ENCODE measurements around the gene MYO1B.
A peak's percentile ranks its signal among the peaks of the same experiment; 100 is the strongest.

MYO1B gene

GRCh38 chr2:191245046-191245868 is at the start of gene MYO1B:
Gene MYO1B (plus strand): TSS chr2:191245404. CDS start chr2:191276896, 31,492 bp downstream.
- peak; percentile 63 for DNase-seq

GRCh38 chr2:191197096-191197495 is 48.1 kb upstream of the MYO1B start:
- no peak for DNase-seq

DNA sequence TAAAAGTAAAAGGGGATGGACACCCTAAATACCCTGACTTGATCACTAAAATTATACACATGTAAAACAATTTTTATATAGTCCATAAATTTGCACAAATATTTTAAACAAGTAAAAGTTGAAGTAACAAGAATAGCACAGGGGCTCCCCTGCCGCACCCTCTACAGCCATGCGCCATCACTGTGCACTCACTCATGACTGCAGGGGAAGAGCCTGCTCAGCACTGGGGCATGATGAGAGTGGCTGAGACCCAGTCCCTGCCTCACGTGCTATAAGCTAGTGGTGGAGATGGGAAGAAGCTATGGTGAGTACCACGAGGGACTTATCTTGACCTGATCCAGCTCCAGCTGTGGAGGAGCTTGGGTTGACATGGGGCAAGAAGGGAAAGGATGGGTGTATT is 46.9 kb upstream of the MYO1B start:
- DNase-seq = no peak

DNA sequence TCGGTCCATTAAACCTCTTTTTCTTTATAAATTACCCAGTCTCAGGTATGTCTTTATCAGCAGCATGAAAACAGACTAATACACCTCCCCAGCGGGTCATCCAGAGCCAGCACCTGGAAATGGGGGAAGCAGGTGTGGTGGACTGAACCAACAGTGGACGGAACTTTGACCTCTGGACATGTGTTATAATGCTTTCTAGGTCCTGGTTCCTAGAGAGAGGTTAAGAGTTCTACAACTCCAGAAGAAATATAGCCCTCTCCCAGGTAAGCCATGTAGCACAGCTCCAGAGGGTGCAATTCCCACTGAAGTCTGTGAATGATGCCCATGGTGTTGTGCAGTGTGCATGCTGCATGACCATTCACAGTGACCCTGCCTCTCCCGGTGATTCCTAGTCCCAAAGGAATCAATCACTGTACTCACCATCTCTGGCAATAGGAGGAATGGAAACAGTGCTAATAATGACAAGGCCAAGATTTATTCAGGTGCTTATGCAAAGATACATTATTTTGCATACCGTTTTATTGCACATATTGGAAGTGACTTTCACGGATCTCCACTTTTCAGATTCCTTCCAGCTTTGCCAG is 45.2 kb upstream of the MYO1B start:
- DNase-seq = no peak

DNA sequence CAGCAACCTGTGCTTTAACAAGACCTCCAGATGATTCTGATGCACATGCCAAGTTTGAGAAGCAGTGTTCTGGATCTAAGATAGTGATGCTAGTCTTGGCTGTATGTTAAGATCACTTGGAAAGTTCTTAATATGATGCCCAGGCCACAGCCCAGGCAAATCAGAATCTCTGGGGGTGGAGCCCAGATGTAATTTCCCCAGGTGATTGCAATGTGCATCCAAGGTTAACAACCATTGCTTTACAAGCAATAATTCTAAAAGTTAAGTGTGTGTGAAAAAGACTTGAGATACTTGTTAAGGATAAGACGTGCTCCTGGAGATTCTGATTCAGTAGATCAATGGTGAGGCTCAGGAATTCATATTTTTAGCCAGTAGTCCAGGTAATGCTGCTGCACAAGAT is 44.3 kb upstream of the MYO1B start:
- DNase-seq = no peak

DNA sequence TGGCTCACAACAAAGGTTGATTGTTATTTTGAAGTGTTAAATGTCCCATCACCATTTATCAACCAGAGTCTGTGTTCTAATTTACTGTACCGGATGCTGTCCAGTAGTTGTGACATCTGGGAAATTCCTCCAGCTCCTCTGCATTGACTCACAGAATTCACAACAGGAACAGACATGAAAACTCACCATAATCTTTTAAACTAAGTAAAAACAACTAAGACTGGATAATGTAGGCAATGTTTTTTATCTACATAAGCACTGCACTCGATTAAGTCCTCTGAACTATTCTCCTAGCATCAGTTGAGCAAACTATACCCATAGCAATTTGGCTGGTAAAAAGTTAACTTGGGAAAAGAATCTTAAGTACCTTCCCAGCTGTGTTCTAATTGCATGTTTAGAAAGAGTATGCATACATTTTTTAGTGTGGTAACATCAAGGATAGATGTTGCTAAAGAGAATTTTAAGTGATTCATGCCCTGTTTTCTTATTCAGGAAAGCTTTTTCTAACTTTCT is 42.9 kb upstream of the MYO1B start:
- no peak for DNase-seq

- no peak for DNase-seq
These were observed 42.3 kb upstream of the MYO1B start for GRCh38 chr2:191202881-191203397.

DNA sequence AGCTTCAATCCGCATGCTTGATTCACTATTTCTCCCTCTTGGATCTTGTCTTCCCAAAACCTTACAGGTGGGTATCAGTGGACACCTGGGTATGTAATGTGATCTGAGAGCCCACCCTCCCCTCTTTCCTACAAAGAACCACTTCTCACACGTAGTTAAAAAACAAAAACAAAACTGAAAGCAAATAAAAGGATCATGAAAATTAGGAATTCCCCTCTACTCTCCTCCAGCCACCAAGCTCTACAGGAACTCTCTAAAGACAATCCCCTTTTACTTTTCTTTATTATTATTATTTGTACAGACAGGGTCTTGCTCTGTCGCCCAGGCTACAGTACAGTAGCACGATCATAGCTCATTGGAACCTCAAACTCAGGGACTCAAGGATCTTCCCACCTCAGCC is 40.8 kb upstream of the MYO1B start:
- no peak for DNase-seq

DNA sequence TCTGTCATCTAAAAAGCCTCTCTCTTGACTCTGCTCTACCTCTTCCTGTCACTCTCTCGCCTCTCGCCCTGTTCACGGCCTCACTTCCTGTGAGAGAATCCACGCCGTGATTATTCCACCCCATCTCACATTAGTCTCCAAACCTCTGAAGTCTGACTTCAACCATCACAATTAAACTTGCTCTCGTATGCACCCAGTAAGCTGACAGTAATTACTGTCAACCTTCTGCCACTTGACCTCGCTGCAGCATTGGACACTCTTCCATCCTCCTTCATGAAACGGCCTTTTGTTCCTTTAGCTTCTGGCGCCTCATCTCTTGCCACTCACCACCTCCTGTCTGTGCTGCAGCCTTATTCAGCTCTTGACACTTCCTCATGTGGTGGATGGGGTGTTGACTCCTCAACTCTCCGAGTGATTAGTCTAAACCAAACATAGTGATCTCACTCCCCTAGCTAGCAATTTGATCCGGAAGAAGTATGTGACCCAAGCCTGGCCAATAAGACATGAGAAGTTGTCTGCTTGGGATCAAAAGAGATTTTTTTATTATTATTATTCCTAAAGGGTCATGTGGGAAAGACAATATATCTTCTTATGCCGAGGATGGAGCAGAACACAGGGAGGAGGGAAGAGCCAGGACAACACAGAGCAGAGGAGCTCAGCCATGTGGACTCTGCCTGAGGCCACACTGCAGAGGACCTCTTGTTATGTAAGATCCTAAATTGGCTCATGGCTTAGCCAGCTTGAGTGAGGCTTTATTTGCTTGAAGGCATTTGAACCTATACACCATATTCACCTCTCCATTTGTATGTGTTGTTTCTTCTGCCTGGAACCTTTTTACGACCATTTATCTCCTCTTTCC is 38.4 kb upstream of the MYO1B start:
- no peak for DNase-seq

DNA sequence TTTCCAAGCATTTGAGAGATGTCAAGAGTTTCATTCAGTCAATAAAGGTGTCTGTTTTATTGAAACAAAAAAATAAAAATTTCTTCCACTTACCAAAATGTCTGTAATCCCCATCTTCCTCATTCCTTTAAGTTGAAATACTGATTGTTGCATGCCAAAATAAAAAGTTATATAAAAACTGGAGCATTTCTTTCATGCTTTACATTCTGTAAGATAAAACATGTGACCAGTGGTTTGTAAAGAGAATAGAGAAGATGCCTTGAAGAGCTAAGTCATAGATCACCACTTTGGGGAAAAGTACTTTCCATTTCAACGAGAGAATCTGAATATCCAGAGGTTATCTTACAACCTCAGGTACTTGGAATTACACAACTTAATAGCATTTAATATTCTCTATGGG is 35.9 kb upstream of the MYO1B start:
- DNase-seq = no peak

- no peak for DNase-seq
These were observed 33.1 kb upstream of the MYO1B start for GRCh38 chr2:191212119-191212518.

GRCh38 chr2:191213333-191213732 is 31.9 kb upstream of the MYO1B start:
- no peak for DNase-seq

GRCh38 chr2:191215230-191215629 is 30.0 kb upstream of the MYO1B start:
- no peak for DNase-seq

DNA sequence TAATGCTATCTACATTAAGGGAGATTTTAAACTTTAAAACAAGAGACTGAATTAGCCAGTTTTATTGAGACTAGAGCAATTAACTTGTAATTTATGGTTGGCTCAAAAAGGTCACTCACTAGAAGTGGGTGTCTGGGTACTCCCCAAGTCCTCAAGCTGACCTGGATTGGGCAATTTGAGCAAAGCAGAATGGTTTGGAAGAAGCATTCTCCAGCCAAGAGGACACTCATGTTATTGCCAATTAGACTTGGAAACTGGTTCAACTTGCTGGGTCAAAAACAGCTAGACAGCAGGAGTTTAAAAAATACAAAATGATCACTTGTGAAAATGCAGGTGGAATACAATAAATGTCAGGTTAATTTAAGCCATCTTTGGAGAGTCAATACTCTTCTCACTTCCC is 29.5 kb upstream of the MYO1B start:
- DNase-seq = no peak

DNA sequence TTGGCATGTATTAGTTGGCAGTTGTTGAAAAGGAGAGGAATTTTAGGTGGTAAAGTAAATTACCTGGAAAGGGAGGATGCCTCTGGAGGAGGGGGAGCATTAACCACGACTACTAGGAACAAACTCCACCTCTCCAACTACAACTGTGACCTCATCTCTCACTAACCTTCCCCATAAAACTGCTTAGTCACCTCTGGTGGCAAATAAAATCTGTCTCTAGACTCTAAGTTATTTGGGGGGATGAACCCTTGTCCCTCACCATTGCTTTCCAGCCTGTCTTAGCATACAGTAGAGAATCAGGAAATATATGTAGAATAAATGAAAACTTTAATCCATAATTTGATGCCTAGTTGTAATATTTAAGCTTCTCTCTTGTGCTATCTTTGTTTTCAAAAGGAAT is 27.6 kb upstream of the MYO1B start:
- no peak for DNase-seq

DNA sequence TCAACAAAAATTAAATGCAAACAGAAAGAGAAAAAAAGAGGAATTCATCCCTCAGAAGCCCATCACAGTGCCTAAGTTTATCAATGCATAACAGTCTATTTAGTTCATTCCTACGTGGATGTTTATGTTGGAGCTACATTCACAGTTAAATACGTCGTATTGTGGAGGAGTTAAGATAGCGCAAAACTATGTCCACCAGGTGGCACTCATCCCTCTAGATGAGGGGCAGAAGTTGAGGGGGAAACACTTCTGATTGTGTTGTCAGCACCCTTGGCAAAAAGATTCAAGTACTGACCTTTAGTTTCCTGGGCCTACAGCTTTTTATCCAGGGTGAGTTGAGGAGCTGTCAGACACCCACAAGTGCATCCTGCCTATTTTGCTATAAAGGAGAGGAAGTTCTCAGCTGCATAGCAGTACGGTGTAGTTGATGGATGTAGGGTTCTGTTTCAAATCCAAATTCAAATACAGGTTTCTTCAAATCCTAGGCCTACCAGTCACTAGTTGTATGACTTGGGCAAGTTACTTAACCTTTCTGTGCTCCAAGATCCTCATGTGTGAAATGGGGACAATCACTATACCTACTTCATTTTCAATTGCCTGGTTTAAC is 26.8 kb upstream of the MYO1B start:
- peak; percentile 21 for DNase-seq

GRCh38 chr2:191220671-191221070 is 24.5 kb upstream of the MYO1B start:
- no peak for DNase-seq

DNA sequence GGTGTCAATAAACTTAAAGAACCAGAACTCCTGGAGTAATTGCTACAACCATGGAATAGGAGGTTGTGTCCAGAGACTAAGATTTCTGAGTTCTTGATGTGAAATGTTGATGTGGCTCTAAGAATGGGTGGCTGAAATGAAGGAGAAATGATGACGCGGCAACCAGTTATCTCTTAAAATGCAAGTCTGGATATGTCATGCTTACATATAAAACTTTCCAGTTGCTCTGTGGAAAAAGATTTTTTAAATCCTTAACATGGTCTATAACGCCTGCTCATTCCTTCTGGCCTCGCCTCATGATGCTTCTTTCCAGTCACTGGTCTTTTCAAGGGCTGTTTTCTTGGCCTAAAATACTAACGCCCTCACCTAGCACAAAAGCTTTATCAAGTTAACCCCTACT is 23.5 kb upstream of the MYO1B start:
- no peak for DNase-seq

DNA sequence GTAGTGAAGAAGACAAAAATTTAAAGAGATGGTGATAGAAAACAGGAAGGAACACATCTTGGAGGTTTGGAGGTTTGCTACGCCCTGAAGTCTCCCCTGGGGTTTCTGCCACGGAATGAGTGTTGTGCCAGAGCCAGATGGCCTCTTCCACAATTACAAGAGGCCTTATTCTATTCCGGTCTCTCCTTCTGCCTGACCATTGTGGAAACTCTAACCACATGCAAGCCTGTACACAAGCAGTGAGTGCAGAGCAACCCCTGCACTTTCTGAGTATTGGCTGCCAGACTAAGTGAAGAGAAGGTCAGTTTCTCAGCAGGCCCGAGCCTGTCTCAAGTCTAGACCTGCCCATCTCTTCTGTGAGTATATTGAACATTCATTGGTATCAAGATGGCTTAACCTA is 22.7 kb upstream of the MYO1B start:
- no peak for DNase-seq

DNA sequence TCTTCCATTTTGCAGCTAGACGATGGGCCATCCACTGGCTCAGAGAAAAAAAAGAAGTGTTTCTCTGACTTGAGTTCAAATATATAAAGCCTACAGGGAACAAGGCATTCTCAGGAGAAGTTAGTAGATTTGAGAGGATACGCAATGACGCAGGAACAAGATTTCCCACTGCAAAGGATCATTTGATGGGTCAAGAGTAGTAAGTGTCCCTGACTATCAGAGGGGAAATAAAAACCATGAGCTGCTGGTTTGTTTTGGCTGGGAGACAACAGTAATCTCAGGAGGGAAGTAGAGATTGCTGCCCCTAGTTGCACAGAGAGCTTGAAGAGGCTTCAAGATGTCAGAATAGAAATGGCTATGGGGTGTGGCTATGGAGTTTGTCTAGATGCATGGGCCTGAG is 22.3 kb upstream of the MYO1B start:
- DNase-seq = no peak

DNA sequence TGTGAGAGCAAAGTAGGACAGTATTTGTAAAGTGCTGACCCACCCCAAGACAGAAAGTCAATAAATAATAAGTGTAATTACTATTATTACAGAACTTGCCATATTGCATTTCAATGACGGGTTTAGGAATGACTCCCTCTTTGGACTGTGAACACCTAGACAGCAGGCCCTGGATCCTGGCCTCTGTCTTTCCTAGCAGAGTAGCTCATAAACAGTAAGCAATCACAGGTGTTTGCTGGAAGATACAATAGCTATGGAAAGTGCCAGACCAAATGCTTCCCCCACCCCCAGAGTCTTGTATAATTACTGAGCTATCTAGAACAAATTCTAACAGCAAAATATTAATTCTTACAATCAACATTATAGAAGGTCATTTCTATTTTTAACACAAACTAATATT is 20.1 kb upstream of the MYO1B start:
- no peak for DNase-seq

GRCh38 chr2:191225690-191226089 is 19.5 kb upstream of the MYO1B start:
- DNase-seq = no peak

GRCh38 chr2:191226196-191226595 is 19.0 kb upstream of the MYO1B start:
- DNase-seq = no peak
